ENCODE results near the gene DCHS2.

The DCHS2 gene

DNA sequence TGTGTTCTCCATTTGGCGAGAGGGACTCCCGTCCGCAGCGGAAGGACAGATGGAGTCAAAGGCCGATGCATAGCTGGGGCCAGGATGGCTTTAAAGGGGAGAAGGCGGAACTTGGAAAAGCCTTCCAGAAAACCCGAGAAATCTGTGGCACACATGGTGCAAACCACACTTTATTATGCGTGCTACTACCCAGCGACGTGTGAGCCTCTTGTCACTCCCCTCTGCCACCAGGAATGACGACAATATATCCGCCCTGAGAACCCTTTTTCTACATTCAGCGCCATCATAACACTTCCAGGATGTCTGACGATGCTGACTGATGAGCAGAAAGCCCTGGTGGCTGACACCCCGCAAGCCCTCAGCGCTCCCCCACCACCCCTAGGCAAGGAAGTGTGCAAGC, 689 bp upstream of the DCHS2 start:
- Histone ChIP-seq H3K4me3 (ENCODE audit: insufficient read depth, low read depth, low read length, poor library complexity, severe bottlenecking) (peak overlapping the region; percentile 10), H3K9me3 (ENCODE audit: control insufficient read depth, low read length) (no peaks in the 10 kb centered on the region), H3K27me3 (replicated peaks; ENCODE audit: control insufficient read depth, insufficient read depth, low read length, poor library complexity, severe bottlenecking) (peaks cover 12% of the 10 kb centered on the region), H3K27ac (ENCODE audit: insufficient read depth, low read length, poor library complexity, severe bottlenecking) (no peak overlapping the region), H3K4me1 (ENCODE audit: control insufficient read depth, insufficient read depth, low read length, poor library complexity, severe bottlenecking) (no peaks in the 10 kb centered on the region), H3K36me3 (ENCODE audit: control insufficient read depth, insufficient read depth, low read length) (no peaks in the 10 kb centered on the region)
- DNase-seq: no peak

DNA sequence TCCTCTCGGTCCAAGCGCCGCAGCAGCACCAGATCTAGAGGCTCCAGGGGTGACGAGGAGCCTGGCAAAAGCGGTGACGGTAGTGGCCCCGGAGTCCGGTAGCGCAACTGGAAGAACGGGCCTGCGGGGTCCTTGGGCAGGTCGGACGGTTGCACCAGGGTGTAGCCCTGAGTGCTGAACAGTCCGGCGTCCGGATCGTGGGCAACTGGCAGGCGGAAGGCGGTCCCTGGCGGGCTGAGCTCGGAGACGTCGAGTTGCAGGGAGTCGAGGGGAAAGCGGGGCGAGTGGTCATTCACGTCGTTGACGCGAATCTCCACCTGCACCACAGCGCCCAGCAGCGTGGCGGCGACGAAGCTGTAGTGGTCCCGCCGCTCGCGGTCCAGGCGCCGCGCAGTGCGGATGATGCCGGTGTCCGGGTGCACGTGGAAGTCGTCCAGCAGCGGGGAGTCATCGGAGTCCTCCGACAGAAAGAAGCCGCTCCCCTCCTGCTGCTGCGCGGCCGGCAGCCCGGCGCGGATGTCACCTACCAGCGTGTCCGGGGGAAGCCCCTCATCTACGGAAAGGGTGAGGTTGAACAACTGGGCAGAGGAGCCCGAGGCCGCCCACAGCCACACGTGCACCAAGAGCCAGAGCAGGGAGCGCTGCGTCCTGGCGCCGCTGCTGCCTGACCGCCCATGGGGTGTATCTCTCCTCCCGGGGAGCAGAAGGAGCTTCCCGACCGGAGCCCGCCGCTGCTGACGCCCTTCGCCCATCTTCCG, 837 bp downstream of the DCHS2 start:
- no peaks in the 10 kb centered on the region for H3K36me3 ChIP-seq (ENCODE audit: control insufficient read depth, insufficient read depth, low read length)
- no peaks in the 10 kb centered on the region for H3K9me3 ChIP-seq (ENCODE audit: control insufficient read depth, low read length)
- peak overlapping the region; percentile 10 for H3K4me3 ChIP-seq (ENCODE audit: insufficient read depth, low read depth, low read length, poor library complexity, severe bottlenecking)
- peaks cover 12% of the 10 kb centered on the region for H3K27me3 ChIP-seq (replicated peaks; ENCODE audit: control insufficient read depth, insufficient read depth, low read length, poor library complexity, severe bottlenecking)
- H3K27ac ChIP-seq (ENCODE audit: insufficient read depth, low read length, poor library complexity, severe bottlenecking): no peak overlapping the region
- no peaks in the 10 kb centered on the region for H3K4me1 ChIP-seq (ENCODE audit: control insufficient read depth, insufficient read depth, low read length, poor library complexity, severe bottlenecking)
- DNase-seq: no peak

DNA sequence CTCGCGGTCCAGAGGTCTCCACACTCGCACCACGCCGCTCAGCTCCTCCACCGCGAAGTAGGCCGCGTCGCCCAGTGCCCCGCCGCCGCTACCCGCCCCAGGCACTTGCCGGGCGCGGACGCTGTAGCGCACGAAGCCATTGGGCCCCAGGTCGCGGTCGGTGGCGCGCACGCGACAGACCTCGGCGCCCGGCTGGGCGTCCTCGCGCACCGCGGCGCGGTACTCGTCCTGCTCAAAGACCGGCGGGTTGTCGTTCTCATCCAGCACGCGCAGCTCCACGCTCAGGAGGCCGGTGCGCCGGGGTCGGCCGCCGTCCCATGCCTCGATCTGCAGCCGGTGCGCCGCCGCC, 1.4 kb downstream of the DCHS2 start:
- Histone ChIP-seq H3K27ac (ENCODE audit: insufficient read depth, low read length, poor library complexity, severe bottlenecking) (no peak overlapping the region), H3K9me3 (ENCODE audit: control insufficient read depth, low read length) (no peaks in the 10 kb centered on the region), H3K4me1 (ENCODE audit: control insufficient read depth, insufficient read depth, low read length, poor library complexity, severe bottlenecking) (no peaks in the 10 kb centered on the region), H3K36me3 (ENCODE audit: control insufficient read depth, insufficient read depth, low read length) (no peaks in the 10 kb centered on the region), H3K4me3 (ENCODE audit: insufficient read depth, low read depth, low read length, poor library complexity, severe bottlenecking) (no peak overlapping the region), H3K27me3 (replicated peaks; ENCODE audit: control insufficient read depth, insufficient read depth, low read length, poor library complexity, severe bottlenecking) (peaks cover 12% of the 10 kb centered on the region)
- DNase-seq: no peak

DNA sequence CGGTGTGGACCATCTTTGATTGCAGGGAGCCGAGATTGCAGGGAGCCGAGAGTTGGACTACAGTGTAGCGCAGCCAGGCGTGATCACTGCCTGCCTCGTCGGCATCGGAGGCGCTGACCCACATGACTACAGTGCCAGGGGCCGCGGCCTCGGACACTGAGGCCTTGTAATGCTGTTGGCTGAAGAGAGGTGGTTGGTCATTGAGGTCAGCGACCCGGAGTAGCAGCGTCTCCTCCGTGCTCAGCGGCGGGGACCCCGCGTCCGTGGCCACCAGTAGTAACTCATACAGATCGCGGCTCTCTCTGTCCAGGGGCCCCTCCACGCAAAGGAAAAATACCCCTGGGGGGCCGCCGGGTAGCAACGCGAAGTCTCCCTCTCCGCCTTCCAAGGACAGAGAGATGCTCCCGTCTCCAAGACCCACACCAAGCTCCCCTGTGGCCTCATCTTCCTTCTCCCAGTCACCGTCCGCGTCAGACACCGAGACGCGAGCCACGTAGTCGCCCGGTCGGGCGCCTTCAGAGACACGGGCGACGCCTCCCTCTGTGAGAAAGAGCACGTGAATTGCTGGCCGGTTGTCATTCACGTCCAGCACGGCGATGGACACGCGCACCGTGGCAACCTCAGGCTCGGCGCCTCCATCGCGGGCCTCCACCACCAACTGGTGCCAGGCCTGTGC, 1.9 kb downstream of the DCHS2 start:
- Histone ChIP-seq H3K4me3 (ENCODE audit: insufficient read depth, low read depth, low read length, poor library complexity, severe bottlenecking) (no peak overlapping the region), H3K4me1 (ENCODE audit: control insufficient read depth, insufficient read depth, low read length, poor library complexity, severe bottlenecking) (no peaks in the 10 kb centered on the region), H3K27ac (ENCODE audit: insufficient read depth, low read length, poor library complexity, severe bottlenecking) (no peak overlapping the region), H3K36me3 (ENCODE audit: control insufficient read depth, insufficient read depth, low read length) (no peaks in the 10 kb centered on the region), H3K27me3 (replicated peaks; ENCODE audit: control insufficient read depth, insufficient read depth, low read length, poor library complexity, severe bottlenecking) (peaks cover 12% of the 10 kb centered on the region), H3K9me3 (ENCODE audit: control insufficient read depth, low read length) (no peaks in the 10 kb centered on the region)
- no peak for DNase-seq

DNA sequence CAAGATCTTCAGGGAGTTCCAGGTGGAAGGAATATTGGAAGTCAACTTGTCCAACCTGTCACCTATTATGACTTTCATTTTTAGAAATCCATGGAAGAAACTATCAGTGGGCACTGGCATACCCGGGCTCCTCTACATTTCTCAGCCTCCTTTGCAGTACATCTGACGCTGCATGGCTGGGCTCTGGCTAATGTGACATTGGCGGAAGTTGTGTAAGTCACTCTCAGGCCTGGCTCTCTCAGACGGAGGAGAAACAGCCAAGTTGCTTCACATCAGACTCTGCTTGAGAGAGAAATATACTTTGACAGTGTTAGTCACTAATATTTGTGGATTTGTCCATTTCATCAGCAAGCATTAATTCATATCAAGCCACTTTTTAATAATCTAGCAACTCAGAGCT, 4.5 kb downstream of the DCHS2 start:
- Histone ChIP-seq H3K4me3 (ENCODE audit: insufficient read depth, low read depth, low read length, poor library complexity, severe bottlenecking) (no peak overlapping the region), H3K27me3 (replicated peaks; ENCODE audit: control insufficient read depth, insufficient read depth, low read length, poor library complexity, severe bottlenecking) (peaks cover 12% of the 10 kb centered on the region), H3K27ac (ENCODE audit: insufficient read depth, low read length, poor library complexity, severe bottlenecking) (no peak overlapping the region), H3K9me3 (ENCODE audit: control insufficient read depth, low read length) (no peaks in the 10 kb centered on the region), H3K4me1 (ENCODE audit: control insufficient read depth, insufficient read depth, low read length, poor library complexity, severe bottlenecking) (no peaks in the 10 kb centered on the region), H3K36me3 (ENCODE audit: control insufficient read depth, insufficient read depth, low read length) (no peaks in the 10 kb centered on the region)
- DNase-seq: no peak

DNA sequence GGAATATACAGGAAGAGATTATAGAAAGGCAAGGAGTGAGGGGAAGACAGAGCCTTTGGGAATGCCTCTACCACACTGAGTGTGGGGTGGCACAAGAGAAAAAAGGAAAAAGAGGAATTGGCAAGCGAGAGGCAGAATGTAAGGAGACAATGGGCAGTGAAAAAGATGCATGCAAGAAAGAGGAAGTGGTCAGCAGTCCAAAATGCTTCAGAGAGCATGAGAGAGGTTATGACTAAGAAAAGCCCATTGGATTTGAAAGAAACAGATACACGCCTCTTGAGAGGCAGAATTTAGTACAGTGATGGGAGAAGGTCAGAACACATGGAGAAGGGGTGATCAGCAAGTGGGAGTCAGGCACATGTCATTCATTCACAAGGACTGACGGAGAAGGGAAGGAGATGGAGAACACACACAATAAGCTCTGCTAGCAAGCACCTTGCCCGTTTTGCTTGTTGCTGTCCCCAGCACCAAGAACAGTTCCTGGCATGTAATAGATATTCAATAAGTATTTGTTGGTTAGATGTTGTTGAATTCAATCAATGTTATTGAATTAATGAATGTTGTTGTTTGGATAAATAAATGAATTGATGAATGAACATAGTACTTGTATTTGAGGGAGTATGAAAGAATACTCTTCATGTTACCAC, 6.3 kb downstream of the DCHS2 start:
- Histone ChIP-seq H3K27me3 (replicated peaks; ENCODE audit: control insufficient read depth, insufficient read depth, low read length, poor library complexity, severe bottlenecking) (peaks cover 6% of the 10 kb centered on the region), H3K9me3 (ENCODE audit: control insufficient read depth, low read length) (no peaks in the 10 kb centered on the region), H3K4me1 (ENCODE audit: control insufficient read depth, insufficient read depth, low read length, poor library complexity, severe bottlenecking) (no peaks in the 10 kb centered on the region), H3K27ac (ENCODE audit: insufficient read depth, low read length, poor library complexity, severe bottlenecking) (no peak overlapping the region), H3K4me3 (ENCODE audit: insufficient read depth, low read depth, low read length, poor library complexity, severe bottlenecking) (no peak overlapping the region), H3K36me3 (ENCODE audit: control insufficient read depth, insufficient read depth, low read length) (no peaks in the 10 kb centered on the region)
- DNase-seq: no peak

DNA sequence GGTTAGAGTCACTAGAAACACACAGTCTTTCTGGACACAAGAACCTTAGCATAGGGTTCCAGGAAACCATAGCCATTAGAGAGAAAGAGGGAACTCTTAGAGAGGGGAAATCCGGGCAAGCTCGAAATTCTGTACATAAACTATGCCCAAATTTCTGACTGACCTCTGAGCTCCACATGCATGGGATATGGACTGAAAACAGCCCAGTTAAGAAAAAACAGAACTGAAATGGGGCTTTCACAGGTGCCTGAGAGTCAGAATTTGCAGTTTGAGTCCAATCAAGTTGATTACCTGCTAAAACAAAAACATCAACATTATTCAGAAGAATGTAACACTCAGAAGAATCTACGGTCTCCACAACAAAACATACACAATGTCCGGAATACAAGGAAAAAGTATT, 13.1 kb downstream of the DCHS2 start:
- Histone ChIP-seq H3K4me1 (ENCODE audit: control insufficient read depth, insufficient read depth, low read length, poor library complexity, severe bottlenecking) (no peaks in the 10 kb centered on the region), H3K4me3 (ENCODE audit: insufficient read depth, low read depth, low read length, poor library complexity, severe bottlenecking) (no peak overlapping the region), H3K36me3 (ENCODE audit: control insufficient read depth, insufficient read depth, low read length) (no peaks in the 10 kb centered on the region), H3K9me3 (ENCODE audit: control insufficient read depth, low read length) (no peaks in the 10 kb centered on the region), H3K27me3 (replicated peaks; ENCODE audit: control insufficient read depth, insufficient read depth, low read length, poor library complexity, severe bottlenecking) (no peaks in the 10 kb centered on the region), H3K27ac (ENCODE audit: insufficient read depth, low read length, poor library complexity, severe bottlenecking) (no peak overlapping the region)
- no peak for DNase-seq

DNA sequence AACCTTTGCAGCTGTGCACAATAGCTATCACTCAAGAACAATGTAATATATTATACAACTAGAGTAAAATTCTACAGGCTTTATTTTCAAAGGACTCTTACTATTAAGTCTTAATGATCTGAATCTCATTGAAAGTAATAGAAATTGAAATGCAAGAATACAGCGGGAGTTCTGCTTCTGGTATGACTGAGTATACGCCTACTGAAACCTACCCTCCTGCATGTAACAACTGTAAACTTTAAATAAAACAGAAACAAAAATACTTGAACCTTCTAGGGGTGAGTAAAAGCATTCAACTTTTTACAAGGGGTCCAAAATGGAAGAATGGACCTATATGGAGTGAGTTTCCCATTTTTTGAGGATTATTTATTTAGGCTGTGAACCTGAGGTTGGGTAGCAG, 13.5 kb downstream of the DCHS2 start:
- Histone ChIP-seq H3K4me1 (ENCODE audit: control insufficient read depth, insufficient read depth, low read length, poor library complexity, severe bottlenecking) (no peaks in the 10 kb centered on the region), H3K9me3 (ENCODE audit: control insufficient read depth, low read length) (no peaks in the 10 kb centered on the region), H3K27me3 (replicated peaks; ENCODE audit: control insufficient read depth, insufficient read depth, low read length, poor library complexity, severe bottlenecking) (no peaks in the 10 kb centered on the region), H3K4me3 (ENCODE audit: insufficient read depth, low read depth, low read length, poor library complexity, severe bottlenecking) (no peak overlapping the region), H3K27ac (ENCODE audit: insufficient read depth, low read length, poor library complexity, severe bottlenecking) (no peak overlapping the region), H3K36me3 (ENCODE audit: control insufficient read depth, insufficient read depth, low read length) (no peaks in the 10 kb centered on the region)
- no peak for DNase-seq

DNA sequence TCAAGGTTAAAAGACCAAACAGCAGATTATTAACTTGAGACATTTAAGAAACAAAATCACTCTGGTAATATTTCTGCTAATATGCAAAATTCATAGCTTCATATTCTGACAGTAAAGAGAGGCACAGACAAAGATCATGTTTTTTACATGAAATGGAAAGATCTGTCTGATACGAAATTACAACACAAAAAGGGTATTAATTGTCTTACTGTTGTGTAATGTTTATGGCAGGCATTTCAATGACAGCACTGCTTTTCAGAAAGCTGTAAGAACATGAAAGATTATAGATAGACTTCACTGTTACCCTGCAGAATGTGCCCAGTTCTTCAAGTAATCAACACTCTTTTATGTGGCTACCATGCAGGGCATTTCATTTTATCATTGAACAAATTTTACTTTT, 15.4 kb downstream of the DCHS2 start:
- no peak overlapping the region for H3K27ac ChIP-seq (ENCODE audit: insufficient read depth, low read length, poor library complexity, severe bottlenecking)
- H3K36me3 ChIP-seq (ENCODE audit: control insufficient read depth, insufficient read depth, low read length): no peaks in the 10 kb centered on the region
- no peak overlapping the region for H3K4me3 ChIP-seq (ENCODE audit: insufficient read depth, low read depth, low read length, poor library complexity, severe bottlenecking)
- H3K9me3 ChIP-seq (ENCODE audit: control insufficient read depth, low read length): no peaks in the 10 kb centered on the region
- H3K27me3 ChIP-seq (replicated peaks; ENCODE audit: control insufficient read depth, insufficient read depth, low read length, poor library complexity, severe bottlenecking): no peaks in the 10 kb centered on the region
- H3K4me1 ChIP-seq (ENCODE audit: control insufficient read depth, insufficient read depth, low read length, poor library complexity, severe bottlenecking): no peaks in the 10 kb centered on the region
- DNase-seq: no peak

DNA sequence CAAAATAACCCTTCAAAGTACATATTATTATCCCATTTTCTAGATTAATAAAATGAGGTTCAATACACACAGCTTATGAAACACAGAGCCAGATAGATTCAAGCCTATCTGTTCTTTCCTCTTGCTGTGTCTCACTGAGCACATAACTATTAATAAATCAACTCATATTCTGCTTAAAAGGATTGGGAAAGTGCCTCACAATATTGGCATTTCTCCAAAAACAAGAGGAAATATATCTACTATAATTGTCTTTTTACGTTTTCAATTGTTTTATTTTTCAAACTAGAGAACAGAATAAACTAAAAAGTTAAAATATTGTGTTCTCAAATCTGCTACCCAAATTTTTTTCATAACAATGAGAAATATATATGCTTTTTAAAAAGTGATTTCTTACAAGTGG, 15.8 kb downstream of the DCHS2 start:
- Histone ChIP-seq H3K4me3 (ENCODE audit: insufficient read depth, low read depth, low read length, poor library complexity, severe bottlenecking) (no peak overlapping the region), H3K27ac (ENCODE audit: insufficient read depth, low read length, poor library complexity, severe bottlenecking) (no peak overlapping the region), H3K4me1 (ENCODE audit: control insufficient read depth, insufficient read depth, low read length, poor library complexity, severe bottlenecking) (no peaks in the 10 kb centered on the region), H3K36me3 (ENCODE audit: control insufficient read depth, insufficient read depth, low read length) (no peaks in the 10 kb centered on the region), H3K27me3 (replicated peaks; ENCODE audit: control insufficient read depth, insufficient read depth, low read length, poor library complexity, severe bottlenecking) (no peaks in the 10 kb centered on the region), H3K9me3 (ENCODE audit: control insufficient read depth, low read length) (no peaks in the 10 kb centered on the region)
- DNase-seq: no peak

Data from effector memory CD4-positive, alpha-beta T cell (primary cell).